Osteocyte (in vitro differentiated cells): ENCODE results near the gene C1orf210. TPM values are rescaled to one million over a fixed set of nuclear protein-coding genes. Genes with fewer than 3 reads are reported as not detected.

Experiments used
- DNase-seq: peaks from one replicate; pipeline ENCODE4 v3.0.0; 2021; ENCODE audit warnings: mixed read lengths; ENCODE audit not compliant: unreplicated experiment; ENCODE audit errors: extremely low spot score
- H3K27ac Mint-ChIP-seq: one replicate; pipeline ENCODE4 v1.8.0; 2021; ENCODE audit warnings: mild to moderate bottlenecking, mixed read lengths; ENCODE audit not compliant: unreplicated experiment
- H3K27me3 Mint-ChIP-seq: one replicate; pipeline ENCODE4 v1.8.0; 2021; ENCODE audit warnings: mixed read lengths; ENCODE audit not compliant: unreplicated experiment
- H3K36me3 Mint-ChIP-seq: one replicate; pipeline ENCODE4 v1.8.0; 2021; ENCODE audit warnings: mixed read lengths; ENCODE audit not compliant: unreplicated experiment
- H3K4me1 Mint-ChIP-seq: one replicate; pipeline ENCODE4 v1.8.0; 2021; ENCODE audit warnings: mixed read lengths; ENCODE audit not compliant: unreplicated experiment
- H3K4me3 Mint-ChIP-seq: one replicate; pipeline ENCODE4 v1.8.0; 2021; ENCODE audit warnings: mild to moderate bottlenecking, moderate library complexity, mixed read lengths; ENCODE audit not compliant: unreplicated experiment
- H3K9me3 Mint-ChIP-seq: one replicate; pipeline ENCODE4 v1.8.0; 2021; ENCODE audit warnings: mixed read lengths; ENCODE audit not compliant: unreplicated experiment
- CTCF ChIP-seq: fragments of 200-600 bp; sonication (generic); IDR thresholded peaks from 2 replicates; pipeline ENCODE4 v1.5.0; 2021; ENCODE audit warnings: antibody characterized with exemption, mild to moderate bottlenecking, moderate library complexity
- total RNA-seq: library from RNA; stranded (reverse); gene quantifications from 2 replicates; pipeline ENCODE4 v1.2.1, GENCODE V29; 2021

The C1orf210 gene
- total RNA-seq, 1 donor from 2014 or later, result not detected

GRCh38 chr1:43327549-43328292, 42.3 kb upstream of the C1orf210 start:
- H3K4me1 Mint-ChIP-seq, result peaks cover 10% of the 10 kb centered on the region
- H3K9me3 Mint-ChIP-seq, result peaks cover 21% of the 10 kb centered on the region
- no peaks in the 10 kb centered on the region for H3K36me3 Mint-ChIP-seq
- no peaks in the 10 kb centered on the region for H3K27me3 Mint-ChIP-seq
- no peak overlapping the region for H3K4me3 Mint-ChIP-seq
- DNase-seq, result no peak
- no peak for TF ChIP-seq CTCF
- H3K27ac Mint-ChIP-seq, result no peak overlapping the region

- Mint-ChIP-seq H3K4me1 (peaks cover 7% of the 10 kb centered on the region), H3K27ac (no peak overlapping the region), H3K27me3 (no peaks in the 10 kb centered on the region), H3K9me3 (peaks cover 21% of the 10 kb centered on the region), H3K4me3 (no peak overlapping the region), H3K36me3 (no peaks in the 10 kb centered on the region)
- TF ChIP-seq CTCF, result no peak
- DNase-seq, result no peak
Observed at GRCh38 chr1:43325381-43325780, 40.0 kb upstream of the C1orf210 start.

GRCh38 chr1:43324810-43325209, 39.4 kb upstream of the C1orf210 start:
- DNase-seq, result no peak
- TF ChIP-seq CTCF, result no peak

GRCh38 chr1:43322506-43322905, 37.1 kb upstream of the C1orf210 start:
- TF ChIP-seq CTCF, result no peak
- Mint-ChIP-seq H3K9me3 (peaks cover 18% of the 10 kb centered on the region), H3K4me1 (no peaks in the 10 kb centered on the region), H3K27ac (no peak overlapping the region), H3K27me3 (no peaks in the 10 kb centered on the region), H3K4me3 (no peak overlapping the region), H3K36me3 (no peaks in the 10 kb centered on the region)
- no peak for DNase-seq

More at GRCh38 chr1:43324810-43325209, 39.4 kb upstream of the C1orf210 start:
- H3K27me3 Mint-ChIP-seq, result no peaks in the 10 kb centered on the region
- no peaks in the 10 kb centered on the region for H3K36me3 Mint-ChIP-seq
- no peak overlapping the region for H3K27ac Mint-ChIP-seq
- no peak overlapping the region for H3K4me3 Mint-ChIP-seq
- H3K9me3 Mint-ChIP-seq, result peaks cover 21% of the 10 kb centered on the region
- H3K4me1 Mint-ChIP-seq, result peaks cover 2% of the 10 kb centered on the region

GRCh38 chr1:43321331-43321891, 36.0 kb upstream of the C1orf210 start:
- Mint-ChIP-seq H3K4me1 (no peaks in the 10 kb centered on the region), H3K4me3 (no peak overlapping the region), H3K27ac (no peak overlapping the region), H3K27me3 (no peaks in the 10 kb centered on the region), H3K36me3 (no peaks in the 10 kb centered on the region), H3K9me3 (peaks cover 13% of the 10 kb centered on the region)
- no peak for DNase-seq
- TF ChIP-seq CTCF, result no peak
